Hematopoietic multipotent progenitor cell treated with erythropoietin and hydrocortisone succinate and interleukin-3 and kit ligand, for 6 days (in vitro differentiated cells): ENCODE results near the gene FCRL5.
"Not testable (repeated sequence)": the region's sequence is repeated elsewhere in the genome, so short reads cannot be mapped to it uniquely, and the experiment has no call there.

Source experiments
- DNase-seq: peaks from one replicate; pipeline ENCODE4 v3.0.0-alpha.2; 2015

FCRL5 gene

DNA sequence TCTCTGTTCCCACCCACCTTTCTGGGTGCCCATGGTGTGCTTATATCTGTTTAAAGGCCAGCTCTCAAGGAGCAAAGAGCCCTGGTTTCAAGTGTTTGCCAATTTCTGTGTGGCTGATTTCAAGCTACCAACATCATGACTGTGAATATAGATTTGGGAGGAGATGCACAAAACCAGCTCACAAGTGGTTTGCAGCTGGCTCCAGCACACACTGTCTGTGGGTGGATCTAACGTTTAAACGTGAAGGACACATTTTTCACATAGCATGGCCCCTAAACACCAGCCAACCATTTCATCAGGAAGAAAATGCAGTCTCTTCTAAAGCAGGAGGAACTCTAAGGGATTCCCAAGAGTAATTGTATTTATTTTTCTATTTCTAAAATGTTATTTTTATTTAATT is 65.2 kb downstream of the FCRL5 start:
- DNase-seq = peak; percentile 69

DNA sequence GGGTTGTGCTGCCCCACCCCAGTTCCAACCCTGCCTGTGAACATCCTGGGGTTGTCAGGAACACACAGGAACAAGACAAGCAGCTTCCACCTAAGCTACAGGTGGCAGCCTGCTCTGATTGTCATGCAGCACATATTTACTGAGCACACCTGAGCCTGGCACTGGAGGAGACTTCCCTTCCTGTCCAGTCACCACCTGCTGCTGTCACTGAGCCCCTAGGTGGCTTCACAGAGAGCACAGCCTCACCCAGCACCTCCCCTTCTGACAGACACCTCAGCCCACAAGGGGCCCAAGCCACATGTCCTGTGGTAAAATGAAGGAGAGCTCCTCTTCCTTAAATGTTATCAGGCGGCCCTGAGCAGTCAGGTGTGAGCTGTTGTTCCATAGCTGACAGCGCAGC is 65.9 kb downstream of the FCRL5 start:
- not testable (repeated sequence) for DNase-seq

DNA sequence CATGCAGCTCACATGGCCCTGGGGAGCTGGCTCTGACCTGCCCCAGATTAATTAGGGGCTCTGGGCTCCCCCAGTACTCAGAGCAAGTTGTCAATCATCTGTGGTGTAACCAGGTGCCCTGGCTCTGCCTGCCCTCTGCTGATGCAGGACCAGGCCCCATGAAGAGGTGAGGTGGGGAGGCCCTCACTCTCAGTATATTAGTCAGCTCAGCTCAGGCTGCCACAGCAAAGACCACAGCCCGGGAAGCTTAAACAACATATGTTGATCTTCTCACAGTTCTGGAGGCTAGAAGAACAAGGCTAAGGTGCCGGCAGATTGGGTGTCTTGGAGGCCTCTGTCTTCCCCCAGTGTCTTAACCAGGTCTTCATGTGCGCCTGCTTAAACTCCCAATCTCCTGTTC is 66.5 kb downstream of the FCRL5 start:
- DNase-seq = no peak

DNA sequence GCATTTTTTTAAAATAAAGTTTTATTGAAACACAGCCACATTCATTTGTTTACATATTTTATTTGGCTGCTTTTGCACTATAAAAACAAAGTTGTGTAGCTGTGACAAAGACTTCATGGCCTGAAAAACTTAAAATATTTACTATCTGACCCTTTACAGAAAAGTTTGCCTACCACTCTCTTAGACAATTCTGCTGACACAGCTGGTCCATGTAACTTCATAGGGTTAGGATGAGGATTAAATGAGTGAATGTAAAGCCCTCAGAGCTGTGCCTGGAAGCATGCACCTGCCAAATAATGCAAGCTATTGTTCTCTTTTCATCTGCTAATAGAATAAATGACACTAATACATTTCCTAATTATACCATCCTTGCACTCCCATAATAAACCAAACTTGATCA is 67.7 kb downstream of the FCRL5 start:
- DNase-seq = no peak

DNA sequence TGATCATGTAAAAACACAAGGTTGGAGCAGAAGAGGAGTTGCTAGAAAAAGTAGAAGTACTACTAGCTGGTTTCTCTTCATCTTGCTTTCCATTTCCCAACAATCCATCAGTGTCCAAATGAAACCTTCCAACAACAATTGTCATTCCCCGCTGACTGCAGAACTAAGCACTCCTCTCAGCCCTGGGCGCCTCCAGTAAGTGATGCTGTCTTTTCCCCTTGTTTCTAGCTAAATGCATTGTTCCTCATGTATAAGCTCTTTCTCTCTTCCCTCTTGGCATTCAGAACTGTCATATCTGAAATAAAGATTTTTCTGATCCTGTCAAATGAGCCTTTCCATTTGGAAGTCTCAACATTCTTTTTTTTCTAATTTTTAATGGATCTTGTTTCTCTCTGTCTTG is 68.7 kb downstream of the FCRL5 start:
- no peak for DNase-seq

DNA sequence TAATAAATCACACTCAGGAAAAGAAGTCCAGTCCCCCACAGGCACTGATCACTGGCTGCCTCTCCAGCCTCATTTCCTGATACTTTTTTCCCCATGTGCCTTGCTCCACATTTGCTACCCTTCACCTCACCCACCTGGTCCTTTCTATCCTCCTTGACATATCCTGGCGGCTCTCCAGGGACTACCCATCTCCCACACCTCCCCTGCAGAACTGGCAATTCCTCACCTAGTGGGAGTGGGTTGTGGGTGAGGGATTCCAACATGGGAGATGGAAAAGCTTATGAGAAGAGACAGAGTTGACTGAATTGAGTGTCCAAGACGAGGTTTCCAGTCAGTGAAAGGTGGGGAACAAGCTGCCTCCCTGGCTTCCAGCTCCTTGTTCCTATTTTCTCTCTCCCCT is 69.6 kb downstream of the FCRL5 start:
- DNase-seq = no peak

DNA sequence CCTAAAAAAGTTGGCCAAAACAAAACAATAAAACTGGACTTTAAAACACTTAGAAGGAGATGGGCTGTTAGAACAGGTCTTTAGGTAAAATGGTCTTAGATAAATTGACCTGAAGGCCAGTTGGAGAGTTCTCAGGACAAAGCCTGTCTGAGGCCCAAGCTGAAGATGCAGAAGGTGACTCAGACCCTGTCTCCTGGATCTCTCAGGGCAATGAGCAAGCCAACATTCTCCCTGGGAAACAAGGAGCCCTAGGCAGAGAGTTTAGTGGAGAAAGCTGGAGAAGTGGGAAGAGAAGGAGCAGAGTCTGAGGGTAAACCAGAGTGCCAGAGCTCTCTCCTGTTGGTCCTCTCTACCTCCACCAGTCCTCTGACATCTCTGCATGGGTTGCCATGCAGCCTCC is 70.1 kb downstream of the FCRL5 start:
- DNase-seq = no peak

DNA sequence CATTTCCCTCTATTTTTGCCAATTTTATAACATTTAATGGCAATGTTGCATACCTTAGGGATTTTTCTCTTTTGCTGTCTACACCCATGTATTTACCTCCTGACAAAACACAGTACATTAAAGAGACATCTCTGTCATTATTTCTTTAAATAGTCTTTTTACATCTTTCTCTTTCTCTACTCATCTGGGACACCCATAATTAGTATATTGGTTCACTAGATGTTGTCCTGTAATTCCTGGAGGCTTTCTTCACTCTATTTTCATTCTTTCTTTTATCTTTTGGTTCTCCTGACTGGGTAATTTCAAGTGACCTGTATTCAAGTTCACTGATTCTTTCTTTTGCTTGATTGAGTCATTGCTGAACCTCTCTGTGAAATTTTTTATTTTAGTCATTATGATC is 74.3 kb downstream of the FCRL5 start:
- DNase-seq = no peak

DNA sequence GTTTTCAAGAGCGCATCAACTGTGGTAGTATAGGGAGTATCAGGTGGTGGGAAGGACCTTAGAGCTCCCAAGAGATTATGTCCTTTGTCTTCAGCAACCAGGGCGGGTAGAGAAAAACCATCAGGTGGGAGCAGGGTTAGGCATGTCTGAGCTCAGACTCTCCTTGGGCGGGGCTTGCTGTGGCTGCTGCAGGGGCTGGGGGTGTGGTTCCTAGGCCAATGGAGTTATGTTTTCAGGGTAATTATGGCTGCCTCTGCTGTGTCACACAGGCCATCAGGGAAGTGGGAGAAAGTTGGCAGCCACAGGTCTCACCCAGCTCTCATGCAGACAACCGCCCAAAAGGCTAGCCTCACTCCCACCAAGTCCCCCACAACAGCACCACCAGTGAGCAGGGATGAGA is 74.9 kb downstream of the FCRL5 start:
- DNase-seq = peak; percentile 27

DNA sequence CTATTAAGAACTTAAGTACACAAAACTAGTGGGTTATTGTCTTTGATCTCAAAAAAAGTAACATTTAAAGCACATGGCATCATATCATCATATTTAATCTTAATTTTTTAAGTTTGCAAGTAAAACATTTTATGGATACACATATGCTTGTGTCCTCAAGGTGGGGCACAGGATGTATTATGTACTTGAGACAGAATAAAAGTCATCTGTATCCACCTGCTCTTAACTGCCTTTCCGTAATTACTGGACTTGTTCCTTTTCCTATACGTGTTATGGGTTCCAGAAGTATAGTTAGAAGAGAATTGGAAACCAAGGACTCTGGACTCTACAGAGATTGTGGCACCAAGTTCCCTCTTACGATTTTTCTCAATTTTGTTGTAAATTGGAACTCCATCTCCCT is 79.4 kb downstream of the FCRL5 start:
- no peak for DNase-seq

DNA sequence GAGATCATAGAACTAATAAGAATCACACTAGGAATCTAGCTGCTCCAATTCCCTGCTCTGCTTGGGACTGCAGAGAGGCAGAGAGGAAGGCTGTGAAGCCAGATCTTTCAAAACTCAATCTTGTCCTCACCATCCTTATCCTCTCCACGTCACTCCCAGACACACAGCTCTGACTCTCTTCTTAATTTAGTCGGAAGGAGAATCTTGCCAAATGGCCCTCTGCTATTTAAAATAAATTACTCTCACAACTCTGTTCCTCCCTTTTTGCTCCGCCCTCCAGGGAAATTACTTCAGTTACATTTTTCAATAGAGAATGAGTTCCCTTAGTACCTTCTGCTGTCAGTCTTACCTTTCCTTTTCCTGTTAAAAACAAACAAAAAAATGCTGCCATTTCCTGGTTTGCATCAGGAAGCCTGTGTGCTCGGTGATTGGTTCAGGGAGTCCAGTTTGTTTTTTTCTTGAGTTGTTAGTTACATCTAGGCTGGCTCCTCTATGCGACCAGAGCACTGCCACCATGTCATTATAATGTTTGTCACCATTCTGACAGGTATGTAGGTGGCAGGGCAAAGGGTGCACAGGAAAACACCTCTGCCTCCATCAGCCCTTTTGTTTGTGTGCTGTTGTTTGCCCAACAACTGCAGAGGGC is 80.1 kb downstream of the FCRL5 start:
- no peak for DNase-seq

DNA sequence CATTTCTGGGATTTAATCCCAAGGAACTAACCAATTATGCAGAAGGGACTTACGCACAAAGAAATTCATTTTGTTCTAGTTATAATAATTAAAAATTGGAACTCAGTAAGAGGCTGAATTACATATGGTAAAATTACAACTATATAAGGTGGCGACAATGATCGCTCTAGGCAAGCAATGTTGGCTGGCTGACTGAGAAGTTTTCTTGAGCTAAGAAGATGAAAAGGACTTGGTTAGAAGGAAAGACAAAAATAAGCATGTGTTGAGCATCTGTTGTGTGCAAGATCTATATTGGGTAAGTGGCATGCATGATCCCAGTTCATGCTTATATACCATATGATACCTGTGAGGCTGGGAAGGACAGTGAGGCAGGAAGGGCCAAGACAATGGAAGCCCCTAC is 80.8 kb downstream of the FCRL5 start:
- DNase-seq = no peak

DNA sequence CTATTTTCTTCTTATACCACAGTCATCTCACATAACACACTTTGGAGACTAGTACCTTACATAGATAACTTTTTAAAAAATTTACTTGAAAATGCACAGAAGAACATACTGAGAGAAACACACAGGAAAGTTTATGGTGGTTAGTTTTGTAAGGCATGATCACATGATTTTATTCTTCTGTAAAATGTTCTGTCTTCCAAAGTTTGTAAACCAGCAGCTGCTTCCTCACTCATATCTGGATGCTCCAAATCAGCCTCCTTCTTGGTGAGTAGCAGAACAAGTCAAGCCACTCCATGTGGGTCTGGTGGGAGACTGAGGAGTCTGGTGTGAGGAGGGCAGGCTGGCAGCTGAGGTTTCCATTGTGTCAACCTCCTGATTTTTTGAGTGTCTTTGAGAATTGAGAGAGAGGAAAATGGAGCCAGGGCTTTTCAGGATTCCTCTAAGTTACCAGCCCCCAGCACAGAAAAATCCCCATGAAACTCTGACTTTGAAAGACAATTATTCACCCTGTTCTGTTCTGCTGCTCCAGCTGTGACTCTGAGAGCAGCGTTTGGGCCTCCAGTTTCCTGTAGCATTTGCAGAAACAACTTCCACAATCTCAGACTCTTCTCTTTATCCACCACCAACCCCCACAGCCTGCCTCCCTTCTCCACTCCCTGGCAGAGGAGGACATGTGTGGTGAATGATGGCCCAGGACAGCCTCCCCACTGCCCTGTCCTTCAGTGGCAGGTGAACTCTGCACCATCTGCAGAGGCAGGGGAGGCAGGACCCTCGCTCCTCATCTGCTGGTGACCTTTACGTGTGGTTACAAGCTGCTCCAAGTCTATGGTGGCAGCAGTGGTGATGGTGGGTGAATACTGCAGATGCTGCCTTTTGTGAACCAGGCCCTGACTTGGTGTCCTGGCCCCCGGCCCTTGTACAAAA is 82.3 kb downstream of the FCRL5 start:
- no peak for DNase-seq

DNA sequence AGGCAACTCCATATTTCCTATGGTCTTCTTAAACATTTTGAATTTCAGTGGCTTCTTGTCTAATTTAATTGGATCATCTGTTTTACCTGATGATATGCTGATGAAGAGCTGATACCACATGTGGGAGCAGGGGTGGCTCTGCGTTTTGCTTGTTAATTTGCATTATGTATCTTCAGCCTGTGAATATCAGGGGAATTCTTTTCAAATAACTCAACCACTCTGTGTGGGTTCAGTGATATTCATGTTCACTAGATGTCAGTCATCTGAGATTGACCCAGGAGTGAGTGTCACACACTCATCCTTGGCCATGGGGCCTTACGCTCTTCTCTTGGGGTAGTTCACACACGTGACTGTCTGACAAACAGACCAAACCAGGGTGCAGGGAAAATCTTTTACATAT is 83.0 kb downstream of the FCRL5 start:
- DNase-seq = no peak

DNA sequence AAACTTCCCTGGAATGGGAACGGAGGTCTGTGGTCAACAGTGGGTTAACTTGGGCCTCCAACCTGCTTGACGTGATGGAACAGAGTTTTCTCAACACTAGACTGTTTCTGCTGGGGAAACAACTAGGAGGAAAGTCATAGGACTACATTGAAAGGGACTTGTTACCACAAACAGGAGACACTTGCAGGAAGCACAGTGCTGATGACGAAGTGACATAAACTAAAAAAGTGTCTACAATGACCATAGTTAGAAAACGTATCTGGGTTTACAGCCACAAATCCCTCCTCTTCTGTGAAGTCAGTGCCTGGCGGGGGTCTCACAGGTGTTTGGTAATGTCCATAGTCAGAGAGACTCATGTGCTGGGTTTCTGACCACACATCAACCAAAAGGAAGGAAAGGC is 86.3 kb downstream of the FCRL5 start:
- no peak for DNase-seq
